ENCODE data around the gene HNRNPU. TPM values are rescaled to one million over a fixed set of nuclear protein-coding genes. Genes with fewer than 3 reads are reported as not detected.

HNRNPU gene
- polyA plus RNA-seq, 1 donor from 2014 or later = 346 TPM

DNA sequence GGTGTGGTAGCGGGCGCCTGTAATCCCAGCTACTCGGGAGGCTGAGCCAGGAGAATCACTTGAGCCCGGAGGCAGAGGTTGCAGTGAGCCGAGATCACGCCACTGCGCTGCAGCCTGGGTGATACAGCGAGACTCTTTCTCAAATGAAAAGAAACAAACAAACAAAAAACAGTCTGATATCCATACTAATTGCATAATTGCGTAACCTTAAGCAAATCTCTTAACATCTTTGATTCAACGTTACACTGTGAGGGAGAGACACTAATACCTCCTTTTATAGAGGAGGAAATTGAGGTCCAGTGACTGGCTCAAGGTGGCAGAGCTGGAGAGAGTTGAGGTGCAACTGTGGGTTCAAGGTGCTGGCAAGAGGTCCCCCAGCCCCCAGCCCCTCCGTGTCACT is 41.5 kb downstream of the HNRNPU start:
- H3K4me3 ChIP-seq (ENCODE audit: low read length) = no peak overlapping the region
- H3K27me3 ChIP-seq (ENCODE audit: insufficient read depth, low read depth, low read length) = no peaks in the 10 kb centered on the region
- no peak overlapping the region for H2AFZ ChIP-seq (ENCODE audit: low read depth, low read length)
- TF ChIP-seq POLR2AphosphoS5 (IDR thresholded peaks at IDR 0.05) (no peak), RAD21 (conservative IDR thresholded peaks at IDR 0.05) (no peak), EZH2 (IDR thresholded peaks at IDR 0.05; ENCODE audit: borderline replicate concordance, insufficient read depth, low read length, poor library complexity, severe bottlenecking) (no peak), EP300 (conservative IDR thresholded peaks at IDR 0.05; ENCODE audit: poor library complexity, severe bottlenecking) (no peak), SMC3 (conservative IDR thresholded peaks at IDR 0.05; ENCODE audit: poor library complexity) (no peak), TAF1 (IDR thresholded peaks at IDR 0.05; ENCODE audit: low read depth) (no peak), MXI1 (conservative IDR thresholded peaks at IDR 0.05; ENCODE audit: poor library complexity, severe bottlenecking) (no peak)
- TF ChIP-seq, protein P1, sequence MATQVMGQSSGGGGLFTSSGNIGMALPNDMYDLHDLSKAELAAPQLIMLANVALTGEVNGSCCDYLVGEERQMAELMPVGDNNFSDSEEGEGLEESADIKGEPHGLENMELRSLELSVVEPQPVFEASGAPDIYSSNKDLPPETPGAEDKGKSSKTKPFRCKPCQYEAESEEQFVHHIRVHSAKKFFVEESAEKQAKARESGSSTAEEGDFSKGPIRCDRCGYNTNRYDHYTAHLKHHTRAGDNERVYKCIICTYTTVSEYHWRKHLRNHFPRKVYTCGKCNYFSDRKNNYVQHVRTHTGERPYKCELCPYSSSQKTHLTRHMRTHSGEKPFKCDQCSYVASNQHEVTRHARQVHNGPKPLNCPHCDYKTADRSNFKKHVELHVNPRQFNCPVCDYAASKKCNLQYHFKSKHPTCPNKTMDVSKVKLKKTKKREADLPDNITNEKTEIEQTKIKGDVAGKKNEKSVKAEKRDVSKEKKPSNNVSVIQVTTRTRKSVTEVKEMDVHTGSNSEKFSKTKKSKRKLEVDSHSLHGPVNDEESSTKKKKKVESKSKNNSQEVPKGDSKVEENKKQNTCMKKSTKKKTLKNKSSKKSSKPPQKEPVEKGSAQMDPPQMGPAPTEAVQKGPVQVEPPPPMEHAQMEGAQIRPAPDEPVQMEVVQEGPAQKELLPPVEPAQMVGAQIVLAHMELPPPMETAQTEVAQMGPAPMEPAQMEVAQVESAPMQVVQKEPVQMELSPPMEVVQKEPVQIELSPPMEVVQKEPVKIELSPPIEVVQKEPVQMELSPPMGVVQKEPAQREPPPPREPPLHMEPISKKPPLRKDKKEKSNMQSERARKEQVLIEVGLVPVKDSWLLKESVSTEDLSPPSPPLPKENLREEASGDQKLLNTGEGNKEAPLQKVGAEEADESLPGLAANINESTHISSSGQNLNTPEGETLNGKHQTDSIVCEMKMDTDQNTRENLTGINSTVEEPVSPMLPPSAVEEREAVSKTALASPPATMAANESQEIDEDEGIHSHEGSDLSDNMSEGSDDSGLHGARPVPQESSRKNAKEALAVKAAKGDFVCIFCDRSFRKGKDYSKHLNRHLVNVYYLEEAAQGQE (IDR thresholded peaks at IDR 0.05; ENCODE audit: borderline replicate concordance) = no peak
- TF ChIP-seq, protein P2, sequence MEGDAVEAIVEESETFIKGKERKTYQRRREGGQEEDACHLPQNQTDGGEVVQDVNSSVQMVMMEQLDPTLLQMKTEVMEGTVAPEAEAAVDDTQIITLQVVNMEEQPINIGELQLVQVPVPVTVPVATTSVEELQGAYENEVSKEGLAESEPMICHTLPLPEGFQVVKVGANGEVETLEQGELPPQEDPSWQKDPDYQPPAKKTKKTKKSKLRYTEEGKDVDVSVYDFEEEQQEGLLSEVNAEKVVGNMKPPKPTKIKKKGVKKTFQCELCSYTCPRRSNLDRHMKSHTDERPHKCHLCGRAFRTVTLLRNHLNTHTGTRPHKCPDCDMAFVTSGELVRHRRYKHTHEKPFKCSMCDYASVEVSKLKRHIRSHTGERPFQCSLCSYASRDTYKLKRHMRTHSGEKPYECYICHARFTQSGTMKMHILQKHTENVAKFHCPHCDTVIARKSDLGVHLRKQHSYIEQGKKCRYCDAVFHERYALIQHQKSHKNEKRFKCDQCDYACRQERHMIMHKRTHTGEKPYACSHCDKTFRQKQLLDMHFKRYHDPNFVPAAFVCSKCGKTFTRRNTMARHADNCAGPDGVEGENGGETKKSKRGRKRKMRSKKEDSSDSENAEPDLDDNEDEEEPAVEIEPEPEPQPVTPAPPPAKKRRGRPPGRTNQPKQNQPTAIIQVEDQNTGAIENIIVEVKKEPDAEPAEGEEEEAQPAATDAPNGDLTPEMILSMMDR (IDR thresholded peaks at IDR 0.05; ENCODE audit: poor library complexity, severe bottlenecking) = no peak
- H3K27ac ChIP-seq (ENCODE audit: low read length) = no peak overlapping the region
- H3K9me2 ChIP-seq (ENCODE audit: insufficient read depth, low read length) = no peaks in the 10 kb centered on the region
- H4K20me1 ChIP-seq (ENCODE audit: insufficient read depth) = no peaks in the 10 kb centered on the region
- no peaks in the 10 kb centered on the region for H3F3A ChIP-seq (ENCODE audit: insufficient read depth, low read length, poor library complexity, severe bottlenecking)
- no peaks in the 10 kb centered on the region for H3K79me2 ChIP-seq (replicated peaks; ENCODE audit: insufficient read depth, low read length)
- no peaks in the 10 kb centered on the region for H3K9me3 ChIP-seq (ENCODE audit: low read length)
- no peaks in the 10 kb centered on the region for H3K36me3 ChIP-seq (ENCODE audit: insufficient read depth, low read length)
- H3K9ac ChIP-seq (ENCODE audit: low read length) = no peak overlapping the region
- no peak overlapping the region for H3K4me2 ChIP-seq (ENCODE audit: low read length)

DNA sequence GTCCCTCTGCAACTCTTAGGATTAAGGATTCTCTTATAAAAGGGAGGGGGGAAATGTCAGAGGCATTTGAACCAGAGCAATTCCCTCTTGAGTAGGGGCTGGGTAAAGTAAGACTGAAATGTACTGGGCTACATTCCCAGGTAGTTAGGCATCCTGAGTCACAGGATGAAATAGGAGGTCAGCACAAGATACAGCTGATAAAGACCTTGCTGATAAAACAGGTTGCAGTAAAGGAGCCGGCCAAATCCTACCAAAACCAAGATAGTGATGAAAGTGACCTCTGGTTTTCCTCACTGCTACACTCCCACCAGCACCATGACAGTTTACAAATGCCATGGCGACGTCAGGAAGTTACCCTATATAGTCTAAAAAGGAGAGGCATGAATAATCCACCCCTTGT is 43.2 kb downstream of the HNRNPU start:
- no peak overlapping the region for H3K4me2 ChIP-seq (ENCODE audit: low read length)
- no peaks in the 10 kb centered on the region for H3K9me3 ChIP-seq (ENCODE audit: low read length)
- H2AFZ ChIP-seq (ENCODE audit: low read depth, low read length) = no peak overlapping the region
- no peak overlapping the region for H3K4me3 ChIP-seq (ENCODE audit: low read length)
- no peaks in the 10 kb centered on the region for H3K27me3 ChIP-seq (ENCODE audit: insufficient read depth, low read depth, low read length)
- no peak overlapping the region for H3K27ac ChIP-seq (ENCODE audit: low read length)
- H3K79me2 ChIP-seq (replicated peaks; ENCODE audit: insufficient read depth, low read length) = no peaks in the 10 kb centered on the region
- H3K9ac ChIP-seq (ENCODE audit: low read length) = no peak overlapping the region
- H3F3A ChIP-seq (ENCODE audit: insufficient read depth, low read length, poor library complexity, severe bottlenecking) = no peaks in the 10 kb centered on the region
- H3K9me2 ChIP-seq (ENCODE audit: insufficient read depth, low read length) = no peaks in the 10 kb centered on the region
- TF ChIP-seq TAF1 (IDR thresholded peaks at IDR 0.05; ENCODE audit: low read depth) = no peak
- no peak for TF ChIP-seq SMC3 (conservative IDR thresholded peaks at IDR 0.05; ENCODE audit: poor library complexity)
- no peak for TF ChIP-seq EZH2 (IDR thresholded peaks at IDR 0.05; ENCODE audit: borderline replicate concordance, insufficient read depth, low read length, poor library complexity, severe bottlenecking)
- no peak for TF ChIP-seq EP300 (conservative IDR thresholded peaks at IDR 0.05; ENCODE audit: poor library complexity, severe bottlenecking)
- no peak for TF ChIP-seq POLR2AphosphoS5 (IDR thresholded peaks at IDR 0.05)
- TF ChIP-seq RAD21 (conservative IDR thresholded peaks at IDR 0.05) = no peak
- TF ChIP-seq, protein P2 (IDR thresholded peaks at IDR 0.05; ENCODE audit: poor library complexity, severe bottlenecking) = no peak
- no peak for TF ChIP-seq MXI1 (conservative IDR thresholded peaks at IDR 0.05; ENCODE audit: poor library complexity, severe bottlenecking)
- TF ChIP-seq, protein P1 (IDR thresholded peaks at IDR 0.05; ENCODE audit: borderline replicate concordance) = no peak
- no peaks in the 10 kb centered on the region for H3K36me3 ChIP-seq (ENCODE audit: insufficient read depth, low read length)
- H4K20me1 ChIP-seq (ENCODE audit: insufficient read depth) = no peaks in the 10 kb centered on the region

All from neural cell (in vitro differentiated cells).